Upper lobe of left lung (tissue), 6 donors: ENCODE measurements around the gene UBE2M. TPM values are rescaled to one million over a fixed set of nuclear protein-coding genes. Genes with fewer than 3 reads are reported as not detected.

Source experiments
- ATAC-seq, 2 donors: fragments of 200-7000 bp; cut with Tn5 transposase; one replicate each; pipeline ENCODE4 v1.9.1; 2022; ENCODE audit warnings: mild to moderate bottlenecking in 2 of 2, moderate library complexity in 2 of 2; ENCODE audit not compliant: low FRiP score in 2 of 2
- DNase-seq, 2 donors: peaks; one replicate each; pipeline ENCODE4 v3.0.0-alpha.2; 2019 to 2020
- H3K27ac ChIP-seq, 4 donors: fragments of 200-600 bp; sonication (generic); one replicate each; pipeline ENCODE4 v1.5.1; 2016 to 2019
- H3K27me3 ChIP-seq, 4 donors: fragments of 200-600 bp; sonication (generic); one replicate each; pipeline ENCODE4 v1.5.1; 2017 to 2019
- H3K36me3 ChIP-seq, 4 donors: fragments of 200-600 bp; sonication (generic); one replicate each; pipeline ENCODE4 v1.5.1; 2016 to 2019
- H3K4me1 ChIP-seq, 4 donors: fragments of 200-600 bp; sonication (generic); one replicate each; pipeline ENCODE4 v1.5.1; 2018 to 2019
- H3K4me3 ChIP-seq, 4 donors: fragments of 200-600 bp; sonication (generic); one replicate each; pipeline ENCODE4 v1.5.1; 2017 to 2019; ENCODE audit warnings: mild to moderate bottlenecking in 2 of 4, moderate library complexity in 1 of 4
- H3K9me3 ChIP-seq, 4 donors: fragments of 200-600 bp; sonication (generic); one replicate each; pipeline ENCODE4 v1.5.1; 2018 to 2019
- CTCF ChIP-seq, 6 experiments: fragments of 450-650 bp in 4 of 6; fragments of 200-600 bp in 2 of 6; sonication (generic) in 2 of 6; IDR thresholded peaks; one replicate each; pipeline ENCODE4 v1.5.1; 2016 to 2019; ENCODE audit warnings: antibody characterized with exemption in 6 of 6
- EP300 ChIP-seq, 4 donors: sonication (generic); formaldehyde crosslinking; IDR thresholded peaks; one replicate each; pipeline ENCODE4 v1.5.1; 2017; ENCODE audit warnings: antibody characterized with exemption in 4 of 4, control low read depth in 2 of 4
- POLR2A ChIP-seq, 4 donors: fragments of 450-650 bp; IDR thresholded peaks; one replicate each; pipeline ENCODE4 v1.5.1; 2016 to 2017; ENCODE audit warnings: antibody characterized with exemption in 4 of 4, mild to moderate bottlenecking in 2 of 4
- POLR2AphosphoS5 ChIP-seq, 2 donors: sonication (generic); formaldehyde crosslinking; IDR thresholded peaks; one replicate each; pipeline ENCODE4 v1.5.1; 2017; ENCODE audit warnings: antibody characterized with exemption in 2 of 2
- WGBS, 2 donors: methylation state at CpG; one replicate each; pipeline ENCODE4 v1.1.5; 2017 to 2018; 5-methylcytosine and 5-hydroxymethylcytosine counted together
- total RNA-seq, 6 donors: library from RNA; depleted of rRNA in 4 of 6; stranded (reverse); fragments of >200 nt in 4 of 6; gene quantifications; one replicate each; pipeline versions ENCODE4 v1.1.0 to v1.2.1, GENCODE V29; 2016 to 2021
- donor health status: DM: no; HTN: no; CAD: no; lungs with moderate emphysema.
- donor health status: DM: no; HTN: yes; CAD: no; lungs with severe emphysema.

UBE2M gene
- total RNA-seq, 6 donors from 2014 or later, result 33.0 to 53.9 (median 41.6) TPM

GRCh38 chr19:58553799-58554493, 4.5 kb downstream of the UBE2M start:
- H3K36me3 ChIP-seq, result peaks cover 41 to 65% (median 57%) of the 10 kb centered on the region in 4 donors
- H3K27me3 ChIP-seq, result no peaks in the 10 kb centered on the region
- no peak for DNase-seq
- TF ChIP-seq EP300 (IDR thresholded peaks at IDR 0.05) (no peak), CTCF (IDR thresholded peaks at IDR 0.05) (no peak), POLR2A (IDR thresholded peaks at IDR 0.05) (no peak), POLR2AphosphoS5 (IDR thresholded peaks at IDR 0.05) (no peak)
- no peak for ATAC-seq
- no peaks in the 10 kb centered on the region for H3K9me3 ChIP-seq
- WGBS, 2 donors, result 28 to 42% methylated on average over 18 of the region's 18 CpGs
- H3K4me1 ChIP-seq, result peaks cover 36 to 45% (median 37%) of the 10 kb centered on the region in 4 donors
- peak overlapping the region; percentile 63 to 91 (median 83) for H3K4me3 ChIP-seq
- peak overlapping the region; percentile 92 to 100 (median 95) for H3K27ac ChIP-seq

GRCh38 chr19:58552655-58553054, 5.8 kb downstream of the UBE2M start:
- 92 to 95% methylated on average over 2 of the region's 2 CpGs for WGBS, 2 donors
- ATAC-seq (no peak), DNase-seq (no peak)
- H3K27me3 ChIP-seq, result no peaks in the 10 kb centered on the region
- peaks cover 35 to 44% (median 36%) of the 10 kb centered on the region in 4 donors for H3K4me1 ChIP-seq
- no peak overlapping the region for H3K4me3 ChIP-seq
- TF ChIP-seq POLR2AphosphoS5 (IDR thresholded peaks at IDR 0.05), result no peak
- no peak for TF ChIP-seq POLR2A (IDR thresholded peaks at IDR 0.05)
- no peak for TF ChIP-seq EP300 (IDR thresholded peaks at IDR 0.05)
- no peak for TF ChIP-seq CTCF (IDR thresholded peaks at IDR 0.05)
- no peaks in the 10 kb centered on the region for H3K9me3 ChIP-seq
- no peak overlapping the region for H3K27ac ChIP-seq
- peaks cover 54 to 77% (median 70%) of the 10 kb centered on the region in 4 donors for H3K36me3 ChIP-seq

- no peak overlapping the region for H3K27ac ChIP-seq
- H3K27me3 ChIP-seq, result no peaks in the 10 kb centered on the region
- H3K9me3 ChIP-seq, result no peaks in the 10 kb centered on the region
- no peak overlapping the region for H3K4me3 ChIP-seq
- ATAC-seq (no peak), DNase-seq (no peak)
- 93 to 94% methylated on average over 18 of the region's 18 CpGs for WGBS, 2 donors
- peaks cover 53 to 84% (median 77%) of the 10 kb centered on the region in 4 donors for H3K36me3 ChIP-seq
- TF ChIP-seq POLR2AphosphoS5 (IDR thresholded peaks at IDR 0.05) (no peak), POLR2A (IDR thresholded peaks at IDR 0.05) (no peak), CTCF (IDR thresholded peaks at IDR 0.05) (no peak), EP300 (IDR thresholded peaks at IDR 0.05) (no peak)
- H3K4me1 ChIP-seq, result peaks cover 32 to 44% (median 34%) of the 10 kb centered on the region in 4 donors
These were observed 6.6 kb downstream of the UBE2M start for GRCh38 chr19:58551577-58552471.

GRCh38 chr19:58551123-58551497, 7.3 kb downstream of the UBE2M start:
- peaks cover 46 to 77% (median 69%) of the 10 kb centered on the region in 4 donors for H3K36me3 ChIP-seq
- H3K4me1 ChIP-seq, result peaks cover 33 to 44% (median 34%) of the 10 kb centered on the region in 4 donors
- WGBS, 2 donors, result 55 to 56% methylated on average over 1 of the region's 1 CpG
- DNase-seq, result no peak
- ATAC-seq, result no peak
- no peak overlapping the region for H3K27ac ChIP-seq
- no peaks in the 10 kb centered on the region for H3K9me3 ChIP-seq
- no peak overlapping the region for H3K4me3 ChIP-seq
- TF ChIP-seq EP300 (IDR thresholded peaks at IDR 0.05) (no peak), POLR2A (IDR thresholded peaks at IDR 0.05) (no peak), CTCF (IDR thresholded peaks at IDR 0.05) (no peak), POLR2AphosphoS5 (IDR thresholded peaks at IDR 0.05) (no peak)
- no peaks in the 10 kb centered on the region for H3K27me3 ChIP-seq
